WTC11 (cell line): ENCODE data around the gene LGALS9B.
"Not testable (repeated sequence)": the region's sequence is repeated elsewhere in the genome, so short reads cannot be mapped to it uniquely, and the experiment has no call there.

Experiments
- ATF3 ChIP-seq: sonication (generic); formaldehyde crosslinking; conservative IDR thresholded peaks from 2 replicates; pipeline ENCODE4 v1.8.1; 2022; ENCODE audit warnings: mild to moderate bottlenecking, missing genetic modification reagents
- CTCF ChIP-seq: fragments of 200-600 bp; IDR thresholded peaks from 2 replicates; pipeline ENCODE4 v1.8.0; 2022; ENCODE audit warnings: antibody characterized with exemption
- E2F1 ChIP-seq: sonication (generic); formaldehyde crosslinking; IDR thresholded peaks from 2 replicates; pipeline ENCODE4 v1.8.0; 2022; ENCODE audit warnings: mild to moderate bottlenecking, missing genetic modification reagents
- ESRRA ChIP-seq: sonication (generic); formaldehyde crosslinking; IDR thresholded peaks from 2 replicates; pipeline ENCODE4 v1.8.1; 2022; ENCODE audit warnings: mild to moderate bottlenecking, missing genetic modification reagents, borderline replicate concordance
- HMGXB4 ChIP-seq: sonication (generic); formaldehyde crosslinking; IDR thresholded peaks from 2 replicates; pipeline ENCODE4 v1.8.1; 2023; ENCODE audit warnings: mild to moderate bottlenecking, moderate library complexity, missing genetic modification reagents
- JUN ChIP-seq: sonication (generic); formaldehyde crosslinking; IDR thresholded peaks from 2 replicates; pipeline ENCODE4 v1.8.0; 2023; ENCODE audit warnings: mild to moderate bottlenecking, missing genetic modification reagents
- MAX ChIP-seq: sonication (generic); formaldehyde crosslinking; IDR thresholded peaks from 2 replicates; pipeline ENCODE4 v1.8.0; 2022; ENCODE audit warnings: mild to moderate bottlenecking, missing genetic modification reagents
- NR1H2 ChIP-seq: sonication (generic); formaldehyde crosslinking; IDR thresholded peaks from 2 replicates; pipeline ENCODE4 v1.9.0; 2021; ENCODE audit warnings: mild to moderate bottlenecking, moderate library complexity, missing genetic modification reagents
- RELA ChIP-seq: sonication (generic); formaldehyde crosslinking; IDR thresholded peaks from 2 replicates; pipeline ENCODE4 v1.8.1; 2022; ENCODE audit warnings: missing genetic modification reagents, mild to moderate bottlenecking, borderline replicate concordance
- ZBTB43 ChIP-seq: sonication (generic); formaldehyde crosslinking; IDR thresholded peaks from 2 replicates; pipeline ENCODE4 v1.8.1; 2023; ENCODE audit warnings: mild to moderate bottlenecking, missing genetic modification reagents
- ZNF138 ChIP-seq: sonication (generic); formaldehyde crosslinking; conservative IDR thresholded peaks from 2 replicates; pipeline ENCODE4 v1.8.1; 2022; ENCODE audit warnings: mild to moderate bottlenecking, moderate library complexity, missing genetic modification reagents
- ZSCAN18 ChIP-seq: fragments of 250-450 bp; sonication (Bioruptor Pico); IDR thresholded peaks from 2 replicates; pipeline ENCODE4 v2.1.2; 2022; ENCODE audit warnings: mild to moderate bottlenecking, moderate library complexity
- TF ChIP-seq, protein P1 (sequence below): sonication (generic); formaldehyde crosslinking; IDR thresholded peaks from 2 replicates; pipeline ENCODE4 v1.8.1; 2022; ENCODE audit warnings: low read depth, missing genetic modification reagents, borderline replicate concordance
- TF ChIP-seq, protein P2 (sequence below): sonication (generic); formaldehyde crosslinking; IDR thresholded peaks from 2 replicates; pipeline ENCODE4 v1.8.1; 2022; ENCODE audit warnings: missing genetic modification reagents, borderline replicate concordance

DNA sequence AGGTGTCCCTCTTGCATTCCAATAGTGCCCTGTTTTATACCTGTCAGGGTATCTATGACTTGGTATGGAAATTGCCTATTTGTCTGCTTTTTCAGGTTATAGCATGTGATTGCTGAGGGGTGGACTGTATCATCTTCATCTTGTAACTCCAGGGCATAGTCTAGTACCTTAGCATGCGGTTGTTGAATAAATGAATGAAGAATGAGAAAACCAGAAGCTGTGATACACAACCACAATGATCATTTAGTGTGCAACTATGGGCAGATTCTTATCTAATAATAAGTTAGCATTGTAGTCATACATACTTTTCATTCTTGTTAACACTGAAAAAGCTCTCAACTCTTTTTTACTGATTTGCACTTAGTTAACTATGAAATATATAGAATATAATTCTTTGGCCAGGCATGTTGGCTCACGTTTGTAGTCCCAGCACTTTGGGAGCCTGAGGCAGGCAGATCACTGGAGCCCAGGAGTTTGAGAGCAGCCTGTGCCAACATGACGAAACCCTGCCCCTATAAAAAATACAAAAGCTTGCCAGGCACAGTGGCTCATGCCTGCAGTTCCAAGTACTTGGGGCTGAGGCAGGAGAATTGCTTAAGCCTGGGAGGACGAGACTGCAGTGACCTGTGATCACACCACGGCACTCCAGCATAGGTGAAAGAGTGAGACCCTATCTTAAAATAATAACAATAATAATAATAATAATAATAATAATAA is 65.9 kb downstream of the LGALS9B start:
- TF ChIP-seq CTCF; ZSCAN18 (CRISPR knock-in tag); MAX (CRISPR knock-in tag); RELA (CRISPR knock-in tag); NR1H2; HMGXB4; ZNF138 (CRISPR knock-in tag); ATF3 (CRISPR knock-in tag); ESRRA (CRISPR knock-in tag); JUN (CRISPR knock-in tag); E2F1 (CRISPR knock-in tag); ZBTB43 (CRISPR knock-in tag): not testable (repeated sequence)
- TF ChIP-seq, protein P1, sequence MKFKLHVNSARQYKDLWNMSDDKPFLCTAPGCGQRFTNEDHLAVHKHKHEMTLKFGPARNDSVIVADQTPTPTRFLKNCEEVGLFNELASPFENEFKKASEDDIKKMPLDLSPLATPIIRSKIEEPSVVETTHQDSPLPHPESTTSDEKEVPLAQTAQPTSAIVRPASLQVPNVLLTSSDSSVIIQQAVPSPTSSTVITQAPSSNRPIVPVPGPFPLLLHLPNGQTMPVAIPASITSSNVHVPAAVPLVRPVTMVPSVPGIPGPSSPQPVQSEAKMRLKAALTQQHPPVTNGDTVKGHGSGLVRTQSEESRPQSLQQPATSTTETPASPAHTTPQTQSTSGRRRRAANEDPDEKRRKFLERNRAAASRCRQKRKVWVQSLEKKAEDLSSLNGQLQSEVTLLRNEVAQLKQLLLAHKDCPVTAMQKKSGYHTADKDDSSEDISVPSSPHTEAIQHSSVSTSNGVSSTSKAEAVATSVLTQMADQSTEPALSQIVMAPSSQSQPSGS (CRISPR knock-in tag) = not testable (repeated sequence)
- TF ChIP-seq, protein P2, sequence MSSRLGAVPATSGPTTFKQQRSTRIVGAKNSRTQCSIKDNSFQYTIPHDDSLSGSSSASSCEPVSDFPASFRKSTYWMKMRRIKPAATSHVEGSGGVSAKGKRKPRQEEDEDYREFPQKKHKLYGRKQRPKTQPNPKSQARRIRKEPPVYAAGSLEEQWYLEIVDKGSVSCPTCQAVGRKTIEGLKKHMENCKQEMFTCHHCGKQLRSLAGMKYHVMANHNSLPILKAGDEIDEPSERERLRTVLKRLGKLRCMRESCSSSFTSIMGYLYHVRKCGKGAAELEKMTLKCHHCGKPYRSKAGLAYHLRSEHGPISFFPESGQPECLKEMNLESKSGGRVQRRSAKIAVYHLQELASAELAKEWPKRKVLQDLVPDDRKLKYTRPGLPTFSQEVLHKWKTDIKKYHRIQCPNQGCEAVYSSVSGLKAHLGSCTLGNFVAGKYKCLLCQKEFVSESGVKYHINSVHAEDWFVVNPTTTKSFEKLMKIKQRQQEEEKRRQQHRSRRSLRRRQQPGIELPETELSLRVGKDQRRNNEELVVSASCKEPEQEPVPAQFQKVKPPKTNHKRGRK (CRISPR knock-in tag) = not testable (repeated sequence)
